ENCODE data around the gene C12orf75. TPM values are rescaled to one million over a fixed set of nuclear protein-coding genes. Genes with fewer than 3 reads are reported as not detected.
"Not testable (repeated sequence)": the region's sequence is repeated elsewhere in the genome, so short reads cannot be mapped to it uniquely, and the experiment has no call there.

Gene C12orf75
- total RNA-seq, 4 donors from 2014 or later = 8.5 to 56.3 (median 13.7) TPM

- H3K27me3 ChIP-seq = no peaks in the 10 kb centered on the region
- TF ChIP-seq CTCF (IDR thresholded peaks at IDR 0.05) (no peak), POLR2A (IDR thresholded peaks at IDR 0.05) (no peak)
- no peaks in the 10 kb centered on the region for H3K9me3 ChIP-seq
- intact Hi-C loops (cut with DNase I) = no loop called here
- no peak for DNase-seq
- no peaks in the 10 kb centered on the region for H3K36me3 ChIP-seq
- H3K27ac ChIP-seq = peak overlapping the region; percentile 46 to 74 (median 52)
- H3K4me3 ChIP-seq = peak overlapping the region; percentile 61 to 83 (median 82)
- peaks cover 12 to 36% (median 18%) of the 10 kb centered on the region in 3 donors for H3K4me1 ChIP-seq
- 9 to 17% methylated on average over 5 to 7 of the region's 46 CpGs for WGBS, 2 donors
These were observed 677 bp downstream of the C12orf75 start for GRCh38 chr12:105330931-105331804.

DNA sequence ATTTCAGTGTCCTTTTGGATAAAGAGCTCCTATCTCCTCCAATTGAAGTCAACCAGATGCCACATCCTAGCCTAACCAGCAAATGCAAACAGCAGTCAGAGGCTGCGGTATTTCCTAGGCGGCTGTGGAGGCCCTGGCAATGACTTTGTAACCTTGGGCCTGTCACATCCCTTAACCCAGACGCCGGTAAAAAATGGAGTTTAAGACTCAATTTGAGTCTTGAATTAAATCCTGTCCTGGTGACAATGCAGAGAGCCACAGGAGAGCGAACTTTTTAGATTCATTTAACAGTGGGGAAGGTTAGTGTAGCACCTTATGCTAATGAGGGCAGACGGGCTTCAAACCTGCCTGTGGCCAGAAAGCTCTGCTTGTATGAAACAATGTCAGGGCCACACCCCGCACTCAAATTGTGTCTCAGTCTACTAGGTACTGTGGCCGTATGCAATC lies 1.3 kb downstream of the C12orf75 start:
- peak overlapping the region in 3 of 4 donors; percentile 61 to 83 (median 83) for H3K4me3 ChIP-seq
- TF ChIP-seq CTCF (IDR thresholded peaks at IDR 0.05) = no peak
- no peak for TF ChIP-seq POLR2A (IDR thresholded peaks at IDR 0.05)
- no peak for DNase-seq
- H3K36me3 ChIP-seq = no peaks in the 10 kb centered on the region
- intact Hi-C loops (cut with DNase I) = no loop called here
- no peaks in the 10 kb centered on the region for H3K9me3 ChIP-seq
- 51 to 69% methylated on average over 8 of the region's 8 CpGs for WGBS, 2 donors
- H3K4me1 ChIP-seq = peaks cover 12 to 36% (median 18%) of the 10 kb centered on the region in 3 donors
- peak overlapping the region in 1 of 4 donors; percentile 11 for H3K27ac ChIP-seq
- no peaks in the 10 kb centered on the region for H3K27me3 ChIP-seq

DNA sequence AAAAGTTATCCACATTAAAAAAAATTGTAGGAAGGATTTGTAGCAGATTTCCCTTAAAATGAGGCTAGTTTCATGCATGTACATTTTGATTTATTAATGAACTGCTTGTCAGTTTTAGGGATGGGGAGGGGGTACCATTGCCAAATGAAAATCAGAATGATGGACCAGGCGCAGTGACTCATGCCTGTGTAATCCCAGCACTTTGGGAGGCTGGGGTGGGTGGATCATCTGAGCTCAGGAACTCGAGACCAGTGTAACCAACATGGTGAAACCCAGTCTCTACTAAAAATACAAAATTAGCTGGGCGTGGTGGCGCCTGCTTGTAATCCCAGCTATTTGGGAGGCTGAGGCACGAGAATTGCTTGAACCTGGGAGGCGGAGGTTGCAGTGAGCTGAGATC lies 1.8 kb downstream of the C12orf75 start:
- Histone ChIP-seq H3K4me3 (peak overlapping the region in 1 of 4 donors; percentile 83), H3K4me1 (peaks cover 12 to 36% (median 18%) of the 10 kb centered on the region in 3 donors)
- H3K36me3 ChIP-seq; H3K9me3 ChIP-seq; intact Hi-C loops (cut with DNase I); H3K27ac ChIP-seq; H3K27me3 ChIP-seq; DNase-seq: not testable (repeated sequence)
- 83 to 93% methylated on average over 5 to 6 of the region's 6 CpGs for WGBS, 2 donors

DNA sequence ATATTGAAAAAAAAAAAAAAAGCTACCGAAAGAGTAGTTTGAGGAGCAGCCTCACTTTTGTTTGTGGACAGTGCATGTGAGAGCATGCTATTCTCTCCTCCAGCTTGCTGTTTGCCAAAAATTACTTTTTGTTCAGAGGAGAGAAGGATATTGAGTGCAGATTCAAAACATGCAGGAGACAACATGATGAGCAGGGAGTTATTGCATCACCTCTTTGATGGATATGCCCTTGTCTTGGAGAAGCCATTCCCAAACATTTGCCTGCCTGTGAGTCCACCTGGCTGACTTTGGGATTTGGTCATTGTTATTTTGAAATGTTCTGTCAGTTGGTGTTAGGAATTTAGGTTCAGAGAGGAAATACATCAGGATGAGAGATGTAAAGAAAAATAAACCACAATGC lies 2.4 kb downstream of the C12orf75 start:
- Histone ChIP-seq H3K36me3 (no peaks in the 10 kb centered on the region), H3K27ac (no peak overlapping the region), H3K9me3 (no peaks in the 10 kb centered on the region), H3K27me3 (no peaks in the 10 kb centered on the region), H3K4me1 (peaks cover 12 to 36% (median 18%) of the 10 kb centered on the region in 3 donors), H3K4me3 (no peak overlapping the region)
- intact Hi-C loops (cut with DNase I) = no loop called here
- 34 to 41% methylated on average over 1 of the region's 1 CpG for WGBS, 2 donors
- no peak for TF ChIP-seq CTCF (IDR thresholded peaks at IDR 0.05)
- no peak for TF ChIP-seq POLR2A (IDR thresholded peaks at IDR 0.05)
- no peak for DNase-seq

- WGBS, 2 donors = 79 to 88% methylated on average over 3 of the region's 3 CpGs
- DNase-seq = no peak
These were observed 3.5 kb downstream of the C12orf75 start for GRCh38 chr12:105334001-105334400.

More at GRCh38 chr12:105334001-105334400, 3.5 kb downstream of the C12orf75 start:
- peaks cover 12 to 36% (median 18%) of the 10 kb centered on the region in 3 donors for H3K4me1 ChIP-seq
- no peaks in the 10 kb centered on the region for H3K9me3 ChIP-seq
- TF ChIP-seq CTCF (IDR thresholded peaks at IDR 0.05) (no peak), POLR2A (IDR thresholded peaks at IDR 0.05) (no peak)
- intact Hi-C loops (cut with DNase I) = no loop called here
- no peaks in the 10 kb centered on the region for H3K36me3 ChIP-seq
- no peaks in the 10 kb centered on the region for H3K27me3 ChIP-seq
- no peak overlapping the region for H3K27ac ChIP-seq
- no peak overlapping the region for H3K4me3 ChIP-seq
